AG04449 (cell line): ENCODE results near the gene SNRPA.

Experiments
- CTCF ChIA-PET: fragments of 350-600 bp; formaldehyde crosslinking; extraction: SDS; loops from one replicate; lab custom pipeline; 2021; ENCODE audit warnings: antibody characterized with exemption; lab: Yijun Ruan, JAX
- POLR2A ChIA-PET: fragments of 400-600, 350-600 bp; formaldehyde crosslinking; extraction: SDS; loops from one replicate; lab custom pipeline; 2020; ENCODE audit warnings: antibody characterized with exemption, inconsistent platforms; lab: Yijun Ruan, JAX
- DNase-seq: peaks from one replicate; pipeline ENCODE4 v3.0.0-alpha.2; 2010; ENCODE audit warnings: low read depth, low spot score
- H3K4me3 ChIP-seq: 2 replicates; pipeline ENCODE4 v1.5.1; 2011; ENCODE audit warnings: low read depth, mild to moderate bottlenecking, control low read depth, low read length
- TF ChIP-seq, protein P1 (sequence below): IDR thresholded peaks from one replicate; pipeline ENCODE4 v1.5.1; 2011; ENCODE audit warnings: mild to moderate bottlenecking, moderate library complexity, low read length, control low read depth, inconsistent platforms; ENCODE audit not compliant: insufficient read depth; ENCODE audit errors: missing control alignments

Gene SNRPA

DNA sequence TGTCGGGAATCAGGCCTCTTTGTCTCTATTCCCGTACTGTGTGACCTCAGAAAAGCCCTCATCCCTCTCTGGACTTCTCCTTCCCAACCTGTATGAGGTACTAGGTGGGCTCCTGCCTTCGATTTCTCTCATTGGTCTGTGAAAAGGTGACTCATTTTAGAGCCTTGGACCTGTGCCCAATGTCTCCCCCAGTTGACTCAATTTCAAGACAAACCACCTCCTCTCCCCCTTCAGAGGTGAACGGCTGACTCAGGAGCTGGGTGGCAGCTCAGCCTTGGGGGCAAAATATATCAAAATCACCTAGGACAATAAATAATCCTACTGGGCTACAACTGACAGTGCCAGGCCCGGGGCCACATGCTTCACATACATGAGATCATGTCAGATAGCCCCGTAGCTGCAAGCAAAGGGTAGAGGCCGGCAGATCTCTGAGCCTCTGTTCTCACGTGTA lies 34.9 kb upstream of the SNRPA start:
- DNase-seq = no peak

GRCh38 chr19:40716482-40717324 lies 34.3 kb upstream of the SNRPA start, which contains the start of the genes COQ8B and ITPKC:
Gene COQ8B (minus strand): TSS chr19:40716886. CDS start chr19:40714632, 2,254 bp downstream.
Gene ITPKC (plus strand): TSS chr19:40717112. CDS start chr19:40717136, 24 bp downstream.
- ChIA-PET POLR2A (interaction anchor here (0.7 to 1.9 kb wide), 6 partner anchors 12 to 82 kb away, joined by 3 to 10 read pairs (median 8); partner anchors contain the start of genes ACTMAP, EGLN2, NUMBL and RAB4B), CTCF (interaction anchor here (1.0 to 1.5 kb wide), 2 partner anchors 53 to 90 kb away, joined by 4 to 6 read pairs; no protein-coding TSS in a partner anchor)
- peak; percentile 83 for DNase-seq
- H3K4me3 ChIP-seq = peak within 1 kb of the TSS; percentile 77
- TF ChIP-seq, protein P1, sequence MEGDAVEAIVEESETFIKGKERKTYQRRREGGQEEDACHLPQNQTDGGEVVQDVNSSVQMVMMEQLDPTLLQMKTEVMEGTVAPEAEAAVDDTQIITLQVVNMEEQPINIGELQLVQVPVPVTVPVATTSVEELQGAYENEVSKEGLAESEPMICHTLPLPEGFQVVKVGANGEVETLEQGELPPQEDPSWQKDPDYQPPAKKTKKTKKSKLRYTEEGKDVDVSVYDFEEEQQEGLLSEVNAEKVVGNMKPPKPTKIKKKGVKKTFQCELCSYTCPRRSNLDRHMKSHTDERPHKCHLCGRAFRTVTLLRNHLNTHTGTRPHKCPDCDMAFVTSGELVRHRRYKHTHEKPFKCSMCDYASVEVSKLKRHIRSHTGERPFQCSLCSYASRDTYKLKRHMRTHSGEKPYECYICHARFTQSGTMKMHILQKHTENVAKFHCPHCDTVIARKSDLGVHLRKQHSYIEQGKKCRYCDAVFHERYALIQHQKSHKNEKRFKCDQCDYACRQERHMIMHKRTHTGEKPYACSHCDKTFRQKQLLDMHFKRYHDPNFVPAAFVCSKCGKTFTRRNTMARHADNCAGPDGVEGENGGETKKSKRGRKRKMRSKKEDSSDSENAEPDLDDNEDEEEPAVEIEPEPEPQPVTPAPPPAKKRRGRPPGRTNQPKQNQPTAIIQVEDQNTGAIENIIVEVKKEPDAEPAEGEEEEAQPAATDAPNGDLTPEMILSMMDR = no peak

More for the DNA sequence above, 34.9 kb upstream of the SNRPA start:
- ChIA-PET POLR2A (interaction anchor here (0.7 to 1.9 kb wide), 4 partner anchors 12 to 62 kb away, joined by 3 to 10 read pairs (median 6); partner anchors contain the start of genes ACTMAP, RAB4B and SNRPA), CTCF (interaction anchor here (1.0 to 1.5 kb wide), 2 partner anchors 53 to 91 kb away, joined by 4 to 6 read pairs; no protein-coding TSS in a partner anchor)
- H3K4me3 ChIP-seq = peak overlapping the region; percentile 77
- TF ChIP-seq, protein P1 = no peak

DNA sequence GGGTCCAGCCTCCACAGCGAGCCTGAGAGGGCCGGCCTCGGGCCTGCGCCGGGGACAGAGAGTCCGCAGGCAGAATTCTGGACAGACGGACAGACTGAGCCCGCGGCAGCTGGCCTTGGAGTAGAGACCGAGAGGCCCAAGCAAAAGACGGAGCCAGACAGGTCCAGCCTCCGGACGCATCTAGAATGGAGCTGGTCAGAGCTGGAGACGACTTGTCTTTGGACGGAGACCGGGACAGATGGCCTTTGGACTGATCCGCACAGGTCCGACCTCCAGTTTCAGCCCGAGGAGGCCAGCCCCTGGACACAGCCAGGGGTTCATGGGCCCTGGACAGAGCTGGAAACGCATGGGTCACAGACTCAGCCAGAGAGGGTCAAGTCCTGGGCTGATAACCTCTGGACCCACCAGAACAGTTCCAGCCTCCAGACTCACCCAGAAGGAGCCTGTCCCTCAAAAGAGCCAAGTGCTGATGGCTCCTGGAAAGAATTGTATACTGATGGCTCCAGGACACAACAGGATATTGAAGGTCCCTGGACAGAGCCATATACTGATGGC lies 33.6 kb upstream of the SNRPA start:
- TF ChIP-seq, protein P1 = no peak
- ChIA-PET POLR2A (interaction anchor here (1.5 to 1.9 kb wide), 4 partner anchors 27 to 81 kb away, joined by 7 to 10 read pairs (median 8); partner anchors contain the start of genes ACTMAP, EGLN2, NUMBL and RAB4B), CTCF (interaction anchor here (1.5 kb wide), 1 partner anchor 54 kb away, joined by 6 read pairs; no protein-coding TSS in a partner anchor)
- no peak for DNase-seq
- H3K4me3 ChIP-seq = peak overlapping the region; percentile 77

DNA sequence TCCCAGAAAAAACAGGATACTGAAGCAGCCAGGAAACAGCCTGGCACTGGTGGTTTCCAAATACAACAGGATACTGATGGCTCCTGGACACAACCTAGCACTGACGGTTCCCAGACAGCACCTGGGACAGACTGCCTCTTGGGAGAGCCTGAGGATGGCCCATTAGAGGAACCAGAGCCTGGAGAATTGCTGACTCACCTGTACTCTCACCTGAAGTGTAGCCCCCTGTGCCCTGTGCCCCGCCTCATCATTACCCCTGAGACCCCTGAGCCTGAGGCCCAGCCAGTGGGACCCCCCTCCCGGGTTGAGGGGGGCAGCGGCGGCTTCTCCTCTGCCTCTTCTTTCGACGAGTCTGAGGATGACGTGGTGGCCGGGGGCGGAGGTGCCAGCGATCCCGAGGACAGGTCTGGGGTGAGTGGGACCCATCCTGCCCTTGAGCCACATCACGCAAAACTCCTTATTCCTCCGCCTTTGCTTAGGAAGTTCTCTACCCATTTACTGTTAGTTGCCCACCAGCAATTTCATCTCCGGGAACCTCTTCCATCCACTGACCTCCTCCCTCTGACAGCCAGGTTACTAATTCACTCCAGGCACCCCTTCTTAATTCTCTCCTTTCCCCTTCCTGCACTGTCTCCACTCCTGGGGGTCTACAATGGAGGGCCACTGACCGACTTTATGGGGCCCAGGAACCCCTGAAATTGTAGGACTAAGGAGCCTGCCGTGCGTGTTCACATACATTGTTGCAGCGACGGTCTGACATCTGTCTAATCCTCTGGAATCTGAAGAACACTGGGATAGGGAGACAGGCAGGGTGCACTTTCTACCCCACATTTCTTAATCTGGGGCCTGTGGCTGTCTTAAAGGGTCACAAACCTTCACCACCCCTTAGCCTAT lies 32.9 kb upstream of the SNRPA start:
- DNase-seq = no peak
- ChIA-PET POLR2A (interaction anchor here (1.5 kb wide), 2 partner anchors 27 to 80 kb away, joined by 7 to 8 read pairs; partner anchors contain the start of genes EGLN2 and NUMBL), CTCF (no interaction called here)
- H3K4me3 ChIP-seq = peak overlapping the region; percentile 77
- TF ChIP-seq, protein P1 = no peak

- ChIA-PET CTCF (no interaction called here), POLR2A (interaction anchor here (0.8 kb wide), 1 partner anchor 15 kb away, joined by 3 read pairs; no protein-coding TSS in a partner anchor)
- H3K4me3 ChIP-seq = peak overlapping the region; percentile 77
- no peak for DNase-seq
- TF ChIP-seq, protein P1 = no peak
These were observed 32.1 kb upstream of the SNRPA start for GRCh38 chr19:40718774-40719391.
